K562 (cell line): ENCODE results near the gene MINK1. TPM values are rescaled to one million over a fixed set of nuclear protein-coding genes. Genes with fewer than 3 reads are reported as not detected.

Experiments
- ARHGAP35 ChIP-seq: fragments of 450-650 bp; IDR thresholded peaks from 2 replicates; pipeline ENCODE4 v1.6.1; 2018; ENCODE audit not compliant: partially characterized antibody
- ASH1L ChIP-seq: fragments of 450-650 bp; IDR thresholded peaks from 2 replicates; pipeline ENCODE4 v1.6.1; 2018; ENCODE audit warnings: borderline replicate concordance, mild to moderate bottlenecking, low read depth; ENCODE audit not compliant: partially characterized antibody
- CAMTA2 ChIP-seq: fragments of 250-450 bp; sonication (Bioruptor Pico); conservative IDR thresholded peaks from 2 replicates; pipeline ENCODE4 v1.5.1; 2022
- CHD2 ChIP-seq: IDR thresholded peaks from 2 replicates; pipeline ENCODE4 v1.6.1; 2011; ENCODE audit warnings: low read depth, low read length
- CLOCK ChIP-seq: fragments of 250-450 bp; sonication (Bioruptor Pico); IDR thresholded peaks from 2 replicates; pipeline ENCODE4 v1.4.0; 2020; ENCODE audit warnings: mild to moderate bottlenecking, moderate library complexity, borderline replicate concordance
- E2F3 ChIP-seq: fragments of 250-450 bp; sonication (Bioruptor Pico); IDR thresholded peaks from 2 replicates; pipeline ENCODE4 v1.4.0; 2020; ENCODE audit warnings: mild to moderate bottlenecking
- EHMT2 ChIP-seq: fragments of 450-650 bp; IDR thresholded peaks from 2 replicates; pipeline ENCODE4 v1.6.1; 2018; ENCODE audit warnings: antibody characterized with exemption
- ELF1 ChIP-seq: fragments of 200-800 bp; sonication (Bioruptor generic); IDR thresholded peaks from 2 replicates; pipeline ENCODE4 v1.6.1; 2016; ENCODE audit warnings: missing genetic modification characterization, missing compliant biosample characterization
- EP300 ChIP-seq: IDR thresholded peaks from 2 replicates; pipeline ENCODE4 v1.6.1; 2012; ENCODE audit warnings: low read length, improper control_type of control experiment
- MAFK ChIP-seq: IDR thresholded peaks from 2 replicates; pipeline ENCODE4 v1.6.1; 2011; ENCODE audit warnings: low read length, improper control_type of control experiment
- NCOA1 ChIP-seq: fragments of 450-650 bp; IDR thresholded peaks from 2 replicates; pipeline ENCODE4 v1.6.1; 2016; ENCODE audit warnings: low read depth
- POLR2AphosphoS5 ChIP-seq: IDR thresholded peaks from 2 replicates; pipeline ENCODE4 v1.6.1; 2011; ENCODE audit warnings: mild to moderate bottlenecking, low read depth, low read length, moderate library complexity; ENCODE audit not compliant: control insufficient read depth, insufficient read depth
- RAD51 ChIP-seq: fragments of 450-650 bp; IDR thresholded peaks from 2 replicates; pipeline ENCODE4 v1.7.1; 2016; ENCODE audit warnings: low read depth, mild to moderate bottlenecking, borderline replicate concordance
- SMAD1 ChIP-seq: fragments of 150-350 bp; IDR thresholded peaks from 2 replicates; pipeline ENCODE4 v1.6.1; 2014; ENCODE audit warnings: low read length, low read depth; ENCODE audit not compliant: partially characterized antibody
- TCF7 ChIP-seq: sonication (generic); IDR thresholded peaks from 2 replicates; pipeline ENCODE4 v1.6.1; 2016; ENCODE audit warnings: antibody characterized with exemption, borderline replicate concordance
- U2AF2 ChIP-seq: fragments of 200-400 bp; formaldehyde crosslinking; optimal IDR thresholded peaks from 2 replicates; pipeline ENCODE3; 2017; ENCODE audit warnings: low read depth, mild to moderate bottlenecking, low read length
- WHSC1 ChIP-seq: IDR thresholded peaks from one replicate; pipeline ENCODE4 v1.6.1; 2012; ENCODE audit warnings: low read length, control low read depth, inconsistent platforms
- ZFPM2 ChIP-seq: fragments of 250-450 bp; sonication (Bioruptor Pico); IDR thresholded peaks from 2 replicates; pipeline ENCODE4 v1.5.1; 2022; ENCODE audit warnings: mild to moderate bottlenecking
- ZNF174 ChIP-seq: fragments of 250-450 bp; sonication (Bioruptor Pico); IDR thresholded peaks from 2 replicates; pipeline ENCODE4 v1.4.0; 2020; ENCODE audit warnings: mild to moderate bottlenecking
- ZNF354B ChIP-seq: fragments of 250-450 bp; sonication (Bioruptor Pico); IDR thresholded peaks from 2 replicates; pipeline ENCODE4 v1.4.0; 2020
- ZNF766 ChIP-seq: fragments of 200-800 bp; sonication (Bioruptor generic); conservative IDR thresholded peaks from 2 replicates; pipeline ENCODE4 v1.6.1; 2016; ENCODE audit warnings: missing genetic modification characterization, missing compliant biosample characterization
- polyA plus RNA-seq, 8 experiments: library from polyadenylated mRNA; depleted of rRNA in 4 of 8; stranded (reverse) in 5 of 8; unstranded in 3 of 8; fragments of >200 nt; fragmentation: Nextera tagmentation in 2 of 8; fragmentation: Illumina TruSeq in 1 of 8; extraction: Ambion mirVana in 2 of 8; extraction: Trizol in 1 of 8; gene quantifications; 2 replicates each; pipeline versions ENCODE4 v1.2.1 to v1.2.3, GENCODE V29; 2011 to 2014; ENCODE audit warnings: inconsistent platforms in 1 of 8, missing spikeins in 1 of 8
- total RNA-seq, 7 experiments: library from RNA; depleted of rRNA in 6 of 7; stranded (reverse); fragments of >200 nt in 6 of 7; fragmentation: Illumina TruSeq in 2 of 7; extraction: Trizol in 2 of 7; gene quantifications; 2 replicates each; pipeline versions ENCODE4 v1.2.1 to v1.2.3, GENCODE V29; 2011 to 2021; ENCODE audit warnings: low replicate concordance in 1 of 7
- TF ChIP-seq, protein P1 (sequence below): fragments of 450-650 bp; IDR thresholded peaks from 2 replicates; pipeline ENCODE4 v1.6.1; 2016; ENCODE audit warnings: antibody characterized with exemption
- TF ChIP-seq, protein P2 (sequence below): fragments of 450-650 bp; IDR thresholded peaks from 2 replicates; pipeline ENCODE4 v1.6.1; 2014; ENCODE audit warnings: low read depth, mild to moderate bottlenecking, moderate library complexity, borderline replicate concordance
- TF ChIP-seq, protein P3 (sequence below): sonication (generic); formaldehyde crosslinking; IDR thresholded peaks from 2 replicates; pipeline ENCODE4 v1.8.1; 2023; ENCODE audit warnings: mild to moderate bottlenecking, missing genetic modification reagents, moderate library complexity

MINK1 gene
- total and polyA plus RNA-seq, 9 of the 15 experiments (the other 6 are each of a cell fraction or from before 2014, with no cell fraction given): 0.11 to 54.2 (median 14.9) TPM

GRCh38 chr17:4945176-4945943, 112.2 kb downstream of the MINK1 start (continued):
- TF ChIP-seq ZFPM2 (no peak), SMAD1 (no peak), ZNF174 (CRISPR knock-in tag) (no peak), ARHGAP35 (no peak), ASH1L (no peak), EHMT2 (no peak), CHD2 (no peak), CAMTA2 (CRISPR knock-in tag) (no peak), WHSC1 (no peak), ELF1 (tag) (no peak), CLOCK (no peak), TCF7 (no peak), U2AF2 (no peak), RAD51 (no peak), MAFK (peak; percentile 23; the same call in 1 of the 2 replicates), E2F3 (no peak), POLR2AphosphoS5 (0 out of 2 replicates have a peak, but pooled peaks have one; percentile 4), ZNF766 (CRISPR knock-in tag) (no peak), EP300 (peak; percentile 32; the same call in 1 of the 2 replicates), ZNF354B (CRISPR knock-in tag) (no peak), NCOA1 (no peak)
- TF ChIP-seq, protein P1, sequence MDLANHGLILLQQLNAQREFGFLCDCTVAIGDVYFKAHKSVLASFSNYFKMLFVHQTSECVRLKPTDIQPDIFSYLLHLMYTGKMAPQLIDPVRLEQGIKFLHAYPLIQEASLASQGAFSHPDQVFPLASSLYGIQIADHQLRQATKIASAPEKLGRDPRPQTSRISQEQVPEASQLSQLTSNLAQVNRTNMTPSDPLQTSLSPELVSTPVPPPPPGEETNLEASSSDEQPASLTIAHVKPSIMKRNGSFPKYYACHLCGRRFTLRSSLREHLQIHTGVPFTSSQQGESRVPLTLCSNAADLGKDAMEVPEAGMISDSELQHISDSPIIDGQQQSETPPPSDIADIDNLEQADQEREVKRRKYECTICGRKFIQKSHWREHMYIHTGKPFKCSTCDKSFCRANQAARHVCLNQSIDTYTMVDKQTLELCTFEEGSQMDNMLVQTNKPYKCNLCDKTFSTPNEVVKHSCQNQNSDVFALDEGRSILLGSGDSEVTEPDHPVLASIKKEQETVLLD: no peak
- TF ChIP-seq, protein P2, sequence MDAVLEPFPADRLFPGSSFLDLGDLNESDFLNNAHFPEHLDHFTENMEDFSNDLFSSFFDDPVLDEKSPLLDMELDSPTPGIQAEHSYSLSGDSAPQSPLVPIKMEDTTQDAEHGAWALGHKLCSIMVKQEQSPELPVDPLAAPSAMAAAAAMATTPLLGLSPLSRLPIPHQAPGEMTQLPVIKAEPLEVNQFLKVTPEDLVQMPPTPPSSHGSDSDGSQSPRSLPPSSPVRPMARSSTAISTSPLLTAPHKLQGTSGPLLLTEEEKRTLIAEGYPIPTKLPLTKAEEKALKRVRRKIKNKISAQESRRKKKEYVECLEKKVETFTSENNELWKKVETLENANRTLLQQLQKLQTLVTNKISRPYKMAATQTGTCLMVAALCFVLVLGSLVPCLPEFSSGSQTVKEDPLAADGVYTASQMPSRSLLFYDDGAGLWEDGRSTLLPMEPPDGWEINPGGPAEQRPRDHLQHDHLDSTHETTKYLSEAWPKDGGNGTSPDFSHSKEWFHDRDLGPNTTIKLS: no peak
- TF ChIP-seq, protein P3, sequence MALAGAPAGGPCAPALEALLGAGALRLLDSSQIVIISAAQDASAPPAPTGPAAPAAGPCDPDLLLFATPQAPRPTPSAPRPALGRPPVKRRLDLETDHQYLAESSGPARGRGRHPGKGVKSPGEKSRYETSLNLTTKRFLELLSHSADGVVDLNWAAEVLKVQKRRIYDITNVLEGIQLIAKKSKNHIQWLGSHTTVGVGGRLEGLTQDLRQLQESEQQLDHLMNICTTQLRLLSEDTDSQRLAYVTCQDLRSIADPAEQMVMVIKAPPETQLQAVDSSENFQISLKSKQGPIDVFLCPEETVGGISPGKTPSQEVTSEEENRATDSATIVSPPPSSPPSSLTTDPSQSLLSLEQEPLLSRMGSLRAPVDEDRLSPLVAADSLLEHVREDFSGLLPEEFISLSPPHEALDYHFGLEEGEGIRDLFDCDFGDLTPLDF (CRISPR knock-in tag): no peak
